HepG2 (cell line): ENCODE measurements around the gene MTR. TPM values are rescaled to one million over a fixed set of nuclear protein-coding genes. Genes with fewer than 3 reads are reported as not detected.

ENCODE experiments used
- ATAC-seq: fragments of 200-7000 bp; cut with Tn5 transposase; 3 replicates; pipeline ENCODE4 v1.9.1; 2020; ENCODE audit warnings: mild to moderate bottlenecking, moderate library complexity
- BruUV-seq: library from RNA; stranded (reverse); fragments of 400-500 nt; replicated peaks from 2 replicates; lab custom pipeline; 2021; lab: Mats Ljungman, UMichigan
- CTCF ChIA-PET: fragments of 300-600 bp; formaldehyde crosslinking; extraction: SDS; loops from one replicate; lab custom pipeline; 2021; ENCODE audit warnings: low total read pairs, inconsistent platforms, low intra/inter-chr PET ratio; lab: Yijun Ruan, JAX
- POLR2A ChIA-PET: fragments of 350-600 bp; sonication (Branson Sonifier 250); formaldehyde crosslinking; loops from one replicate; lab custom pipeline; 2020; ENCODE audit warnings: antibody characterized with exemption, inconsistent platforms; lab: Yijun Ruan, JAX
- DNase-seq: peaks from one replicate; pipeline ENCODE4 v3.0.0-alpha.2; 2015; ENCODE audit warnings: low spot score
- FAIRE-seq: peaks from 3 replicates; lab custom pipeline; 2011; peaks lifted over from hg19 to GRCh38; lab: Jason Lieb, UNC
- H2AFZ ChIP-seq: one replicate; pipeline ENCODE4 v1.6.1; 2011; ENCODE audit warnings: low read length, inconsistent platforms
- H3K27ac ChIP-seq: fragments of 300-600 bp; 3 replicates; pipeline ENCODE4 v1.8.0; 2011; ENCODE audit warnings: mixed run types, mild to moderate bottlenecking, mixed read lengths, low read length, inconsistent platforms; ENCODE audit not compliant: insufficient read depth; ENCODE audit errors: extremely low read length
- H3K27me3 ChIP-seq, 2 experiments: fragments of 200-600 bp in 1 of 2; 2 replicates in 1 of 2; 3 replicates in 1 of 2; pipeline versions ENCODE4 v1.6.0 to v1.8.0; 2011; ENCODE audit warnings: low read length in 2 of 2, mild to moderate bottlenecking in 2 of 2, moderate library complexity in 2 of 2, inconsistent platforms in 1 of 2; ENCODE audit not compliant: insufficient read depth in 2 of 2, control insufficient read depth in 1 of 2
- H3K36me3 ChIP-seq, 2 experiments: fragments of 200-600 bp in 1 of 2; replicated peaks in 1 of 2; 2 replicates in 1 of 2; 3 replicates in 1 of 2; pipeline versions ENCODE4 v1.5.1 to v1.8.0; 2011; ENCODE audit warnings: low read length in 2 of 2, inconsistent platforms in 1 of 2; ENCODE audit not compliant: insufficient read depth in 2 of 2, control insufficient read depth in 1 of 2
- H3K4me1 ChIP-seq: 2 replicates; pipeline ENCODE4 v1.5.1; 2012; ENCODE audit warnings: low read length, inconsistent platforms; ENCODE audit not compliant: insufficient read depth
- H3K4me2 ChIP-seq: 2 replicates; pipeline ENCODE4 v1.6.0; 2011; ENCODE audit warnings: low read depth, low read length, inconsistent platforms
- H3K4me3 ChIP-seq, 3 experiments: fragments of 200-600 bp in 1 of 3; sonication (generic), shearing (Covaris generic) in 1 of 3; replicated peaks in 1 of 3; 2 replicates each; pipeline ENCODE4 v1.5.1; 2011 to 2016; ENCODE audit warnings: low read length in 3 of 3, inconsistent platforms in 2 of 3, low read depth in 2 of 3, mild to moderate bottlenecking in 2 of 3, control low read depth in 1 of 3, mixed read lengths in 1 of 3; ENCODE audit not compliant: insufficient read depth in 1 of 3
- H3K79me2 ChIP-seq: one replicate; pipeline ENCODE4 v1.6.1; 2011; ENCODE audit warnings: low read length, inconsistent platforms; ENCODE audit not compliant: insufficient read depth
- H3K9ac ChIP-seq: 2 replicates; pipeline ENCODE4 v1.6.0; 2011; ENCODE audit warnings: mild to moderate bottlenecking, low read depth, low read length, inconsistent platforms; ENCODE audit not compliant: insufficient read depth
- H3K9me3 ChIP-seq: 2 replicates; pipeline ENCODE4 v1.5.1; 2012; ENCODE audit warnings: mild to moderate bottlenecking, low read length
- H4K20me1 ChIP-seq: 2 replicates; pipeline ENCODE4 v1.6.0; 2011; ENCODE audit warnings: inconsistent platforms, mild to moderate bottlenecking, low read length, moderate library complexity; ENCODE audit not compliant: insufficient read depth
- ELK4 ChIP-seq: sonication (generic); formaldehyde crosslinking; IDR thresholded peaks from 2 replicates; pipeline ENCODE4 v1.9.0; 2021; ENCODE audit warnings: missing genetic modification reagents, borderline replicate concordance
- HNF4A ChIP-seq: sonication (generic); formaldehyde crosslinking; IDR thresholded peaks from 2 replicates; pipeline ENCODE4 v1.4.0; 2020; ENCODE audit warnings: missing genetic modification reagents
- NBN ChIP-seq: fragments of 450-650 bp; conservative IDR thresholded peaks from 2 replicates; pipeline ENCODE4 v1.6.1; 2017
- UBTF ChIP-seq: sonication (generic); formaldehyde crosslinking; IDR thresholded peaks from 2 replicates; pipeline ENCODE4 v1.4.0; 2020; ENCODE audit warnings: mild to moderate bottlenecking, missing genetic modification reagents
- ZC3H13 ChIP-seq: sonication (generic); formaldehyde crosslinking; IDR thresholded peaks from 2 replicates; pipeline ENCODE4 v1.8.1; 2023; ENCODE audit warnings: mild to moderate bottlenecking, missing genetic modification reagents, moderate library complexity
- ZNF431 ChIP-seq: sonication (generic); formaldehyde crosslinking; IDR thresholded peaks from 2 replicates; pipeline ENCODE4 v1.9.0; 2022; ENCODE audit warnings: missing genetic modification reagents, low read depth, mild to moderate bottlenecking, borderline replicate concordance
- WGBS: methylation state at CpG from one replicate; pipeline ENCODE4 v1.1.6; 2017; ENCODE audit warnings: low lambda C conversion rate; 5-methylcytosine and 5-hydroxymethylcytosine counted together
- in situ Hi-C: cut with HindIII; loops from 2 replicates; pipeline ENCODE4 v1.10.0; 2017; ENCODE audit warnings: low pct_unique_long_range_greater_than_20kb; ENCODE audit not compliant: extremely low pct_ligation_motif_present
- intact Hi-C: fragments of 100-400 bp; cut with micrococcal nuclease; formaldehyde crosslinking; loops from one replicate; pipeline ENCODE4 v1.10.0; 2022; ENCODE audit not compliant: unreplicated experiment
- polyA plus RNA-seq, 8 experiments: library from polyadenylated mRNA; depleted of rRNA in 3 of 8; stranded (reverse) in 7 of 8; unstranded in 1 of 8; fragments of >200 nt; fragmentation: Illumina TruSeq in 4 of 8; extraction: Trizol in 4 of 8; gene quantifications; 2 replicates each; pipeline versions ENCODE4 v1.2.1 to v1.2.3, GENCODE V29; 2011 to 2016; ENCODE audit warnings: low read depth in 4 of 8, missing spikeins in 1 of 8, mixed read lengths in 1 of 8; ENCODE audit not compliant: insufficient read depth in 1 of 8
- total RNA-seq, 5 experiments: library from RNA; depleted of rRNA; stranded (reverse); fragments of >200 nt; fragmentation: Illumina TruSeq; extraction: Trizol; gene quantifications; 2 replicates each; pipeline ENCODE4 v1.2.3, GENCODE V29; 2016; ENCODE audit warnings: low read depth in 1 of 5

MTR gene
- total and polyA plus RNA-seq, 2 of the 13 experiments (the other 11 are each of a cell fraction or from before 2014, with no cell fraction given) = 16.3 to 36.1 TPM

- no peak overlapping the region for H3K27ac ChIP-seq
- no peaks in the 10 kb centered on the region for H4K20me1 ChIP-seq
- no TSS peak for BruUV-seq
- no peaks in the 10 kb centered on the region for H3K4me1 ChIP-seq
- ATAC-seq (no peak), FAIRE-seq (no peak), DNase-seq (no peak)
- H3K27me3 ChIP-seq = peaks cover 0 to 11% of the 10 kb centered on the region in 2 experiments; a peak in 2 of 5 replicates
- in situ Hi-C loops = no loop called here
- ChIA-PET CTCF (no interaction called here), POLR2A (no interaction called here)
- H3K79me2 ChIP-seq = no peaks in the 10 kb centered on the region
- 33% methylated on average over 3 of the region's 4 CpGs for WGBS
- intact Hi-C loops = no loop called here
- no peak overlapping the region for H3K9ac ChIP-seq
- no peak overlapping the region for H3K4me3 ChIP-seq
- no peaks in the 10 kb centered on the region for H3K9me3 ChIP-seq
- no peak for TF ChIP-seq ZC3H13
- no peak for TF ChIP-seq NBN
- no peak for TF ChIP-seq ZNF431
- TF ChIP-seq UBTF (CRISPR knock-in tag) = no peak
- no peak for TF ChIP-seq ELK4
- TF ChIP-seq HNF4A (CRISPR knock-in tag) = no peak
- H2AFZ ChIP-seq = no peak overlapping the region
- H3K4me2 ChIP-seq = no peak overlapping the region
- no peaks in the 10 kb centered on the region for H3K36me3 ChIP-seq
These were observed 153.3 kb downstream of the MTR start for GRCh38 chr1:236948381-236948780.
